Activated naive CD4-positive, alpha-beta T cell treated with anti-CD3 and anti-CD28 coated beads for 36 hours (primary cell): Measurements from ENCODE around the gene SPATA17. TPM values are rescaled to one million over a fixed set of nuclear protein-coding genes. Genes with fewer than 3 reads are reported as not detected.

Experiments used
- CTCF ChIA-PET: fragments of 350-600 bp; sonication (Branson Sonifier 250); formaldehyde crosslinking; loops from one replicate; lab custom pipeline; 2021; ENCODE audit warnings: antibody characterized with exemption; lab: Charles Lee
- DNase-seq: peaks from one replicate; pipeline ENCODE4 v3.0.0-alpha.2; 2020
- H3K27ac Mint-ChIP-seq: one replicate; pipeline ENCODE4 v1.8.0; 2021; ENCODE audit warnings: mild to moderate bottlenecking, mixed read lengths
- H3K27me3 Mint-ChIP-seq: one replicate; pipeline ENCODE4 v1.8.0; 2021; ENCODE audit warnings: low read depth, mixed read lengths
- H3K36me3 Mint-ChIP-seq: one replicate; pipeline ENCODE4 v1.8.0; 2021; ENCODE audit warnings: low read depth, mixed read lengths
- H3K4me1 Mint-ChIP-seq: one replicate; pipeline ENCODE4 v1.8.0; 2021; ENCODE audit warnings: low read depth, mixed read lengths
- H3K4me3 Mint-ChIP-seq: one replicate; pipeline ENCODE4 v1.8.0; 2021; ENCODE audit warnings: mild to moderate bottlenecking, moderate library complexity, mixed read lengths
- H3K9me3 Mint-ChIP-seq: one replicate; pipeline ENCODE4 v1.8.0; 2021; ENCODE audit warnings: mixed read lengths
- intact Hi-C: fragments of 100-400 bp; cut with micrococcal nuclease; formaldehyde crosslinking; loops from one replicate; pipeline ENCODE4 v1.15.1; 2023
- total RNA-seq, 2 experiments: library from RNA; stranded (reverse); gene quantifications; one replicate each; pipeline ENCODE4 v1.2.3, GENCODE V29; 2021

The SPATA17 gene
- total RNA-seq, 2 experiments from 2014 or later, result not detected

- intact Hi-C loops, result no loop called here
- no peaks in the 10 kb centered on the region for H3K36me3 Mint-ChIP-seq
- CTCF ChIA-PET, result no interaction called here
- H3K4me1 Mint-ChIP-seq, result no peaks in the 10 kb centered on the region
- H3K27me3 Mint-ChIP-seq, result no peaks in the 10 kb centered on the region
- no peak overlapping the region for H3K4me3 Mint-ChIP-seq
- H3K27ac Mint-ChIP-seq, result no peak overlapping the region
- H3K9me3 Mint-ChIP-seq, result peaks cover 2% of the 10 kb centered on the region
- DNase-seq, result no peak
These were observed 244.1 kb downstream of the SPATA17 start for GRCh38 chr1:217875229-217875628.

GRCh38 chr1:217876401-217876800 is 245.3 kb downstream of the SPATA17 start:
- H3K9me3 Mint-ChIP-seq, result peaks cover 2% of the 10 kb centered on the region
- intact Hi-C loops, result no loop called here
- H3K36me3 Mint-ChIP-seq, result no peaks in the 10 kb centered on the region
- no peaks in the 10 kb centered on the region for H3K27me3 Mint-ChIP-seq
- H3K4me1 Mint-ChIP-seq, result no peaks in the 10 kb centered on the region
- DNase-seq, result no peak
- no peak overlapping the region for H3K27ac Mint-ChIP-seq
- no peak overlapping the region for H3K4me3 Mint-ChIP-seq
- CTCF ChIA-PET, result no interaction called here

- Mint-ChIP-seq H3K27me3 (no peaks in the 10 kb centered on the region), H3K9me3 (no peaks in the 10 kb centered on the region), H3K4me3 (no peak overlapping the region), H3K27ac (no peak overlapping the region), H3K4me1 (no peaks in the 10 kb centered on the region), H3K36me3 (no peaks in the 10 kb centered on the region)
- DNase-seq, result no peak
- intact Hi-C loops, result no loop called here
- CTCF ChIA-PET, result no interaction called here
These were observed 245.8 kb downstream of the SPATA17 start for GRCh38 chr1:217876896-217877295.

- no peaks in the 10 kb centered on the region for H3K9me3 Mint-ChIP-seq
- H3K4me1 Mint-ChIP-seq, result no peaks in the 10 kb centered on the region
- CTCF ChIA-PET, result interaction anchor here (0.5 to 0.6 kb wide), 2 partner anchors 9 to 467 kb away, joined by 3 to 4 read pairs; no protein-coding TSS in a partner anchor
- H3K36me3 Mint-ChIP-seq, result no peaks in the 10 kb centered on the region
- no peak for DNase-seq
- H3K27ac Mint-ChIP-seq, result no peak overlapping the region
- no peak overlapping the region for H3K4me3 Mint-ChIP-seq
- intact Hi-C loops, result no loop called here
- no peaks in the 10 kb centered on the region for H3K27me3 Mint-ChIP-seq
These were observed 250.0 kb downstream of the SPATA17 start for GRCh38 chr1:217881131-217881543.

- CTCF ChIA-PET, result no interaction called here
- DNase-seq, result no peak
- no peaks in the 10 kb centered on the region for H3K9me3 Mint-ChIP-seq
- no peaks in the 10 kb centered on the region for H3K36me3 Mint-ChIP-seq
- intact Hi-C loops, result no loop called here
- no peak overlapping the region for H3K27ac Mint-ChIP-seq
- H3K27me3 Mint-ChIP-seq, result no peaks in the 10 kb centered on the region
- no peak overlapping the region for H3K4me3 Mint-ChIP-seq
- H3K4me1 Mint-ChIP-seq, result no peaks in the 10 kb centered on the region
These were observed 250.6 kb downstream of the SPATA17 start for GRCh38 chr1:217881607-217882332.

GRCh38 chr1:217885181-217885580 is 254.0 kb downstream of the SPATA17 start:
- CTCF ChIA-PET, result no interaction called here
- H3K9me3 Mint-ChIP-seq, result no peaks in the 10 kb centered on the region
- no peaks in the 10 kb centered on the region for H3K36me3 Mint-ChIP-seq
- intact Hi-C loops, result no loop called here
- no peak overlapping the region for H3K4me3 Mint-ChIP-seq
- no peak overlapping the region for H3K27ac Mint-ChIP-seq
- H3K4me1 Mint-ChIP-seq, result no peaks in the 10 kb centered on the region
- no peaks in the 10 kb centered on the region for H3K27me3 Mint-ChIP-seq
- no peak for DNase-seq

GRCh38 chr1:217888328-217888727 is 257.2 kb downstream of the SPATA17 start:
- DNase-seq, result no peak
- H3K27me3 Mint-ChIP-seq, result no peaks in the 10 kb centered on the region
- H3K36me3 Mint-ChIP-seq, result no peaks in the 10 kb centered on the region
- H3K27ac Mint-ChIP-seq, result no peak overlapping the region
- CTCF ChIA-PET, result no interaction called here
- H3K4me3 Mint-ChIP-seq, result no peak overlapping the region
- H3K9me3 Mint-ChIP-seq, result peaks cover 1% of the 10 kb centered on the region
- no peaks in the 10 kb centered on the region for H3K4me1 Mint-ChIP-seq
- intact Hi-C loops, result no loop called here

- CTCF ChIA-PET, result no interaction called here
- H3K27ac Mint-ChIP-seq, result no peak overlapping the region
- no peak for DNase-seq
- no peaks in the 10 kb centered on the region for H3K27me3 Mint-ChIP-seq
- H3K4me1 Mint-ChIP-seq, result no peaks in the 10 kb centered on the region
- H3K4me3 Mint-ChIP-seq, result no peak overlapping the region
- H3K36me3 Mint-ChIP-seq, result no peaks in the 10 kb centered on the region
- H3K9me3 Mint-ChIP-seq, result peaks cover 1% of the 10 kb centered on the region
- intact Hi-C loops, result no loop called here
These were observed 258.3 kb downstream of the SPATA17 start for GRCh38 chr1:217889401-217889800.

GRCh38 chr1:217891966-217892365 is 260.8 kb downstream of the SPATA17 start:
- Mint-ChIP-seq H3K36me3 (no peaks in the 10 kb centered on the region), H3K9me3 (peaks cover 1% of the 10 kb centered on the region), H3K4me1 (no peaks in the 10 kb centered on the region), H3K27ac (no peak overlapping the region), H3K4me3 (no peak overlapping the region), H3K27me3 (no peaks in the 10 kb centered on the region)
- intact Hi-C loops, result no loop called here
- DNase-seq, result no peak
- CTCF ChIA-PET, result no interaction called here

- no peak overlapping the region for H3K27ac Mint-ChIP-seq
- H3K4me3 Mint-ChIP-seq, result no peak overlapping the region
- intact Hi-C loops, result no loop called here
- peaks cover 1% of the 10 kb centered on the region for H3K9me3 Mint-ChIP-seq
- no peaks in the 10 kb centered on the region for H3K27me3 Mint-ChIP-seq
- CTCF ChIA-PET, result no interaction called here
- H3K36me3 Mint-ChIP-seq, result no peaks in the 10 kb centered on the region
- no peak for DNase-seq
- H3K4me1 Mint-ChIP-seq, result no peaks in the 10 kb centered on the region
These were observed 261.6 kb downstream of the SPATA17 start for GRCh38 chr1:217892750-217893149.

- Mint-ChIP-seq H3K36me3 (no peaks in the 10 kb centered on the region), H3K27me3 (no peaks in the 10 kb centered on the region), H3K4me3 (no peak overlapping the region), H3K27ac (no peak overlapping the region), H3K9me3 (peaks cover 2% of the 10 kb centered on the region), H3K4me1 (no peaks in the 10 kb centered on the region)
- intact Hi-C loops, result no loop called here
- no peak for DNase-seq
- CTCF ChIA-PET, result no interaction called here
These were observed 264.7 kb downstream of the SPATA17 start for GRCh38 chr1:217895841-217896240.

GRCh38 chr1:217896490-217896889 is 265.3 kb downstream of the SPATA17 start:
- Mint-ChIP-seq H3K27me3 (no peaks in the 10 kb centered on the region), H3K36me3 (no peaks in the 10 kb centered on the region), H3K4me3 (no peak overlapping the region), H3K27ac (no peak overlapping the region), H3K9me3 (peaks cover 4% of the 10 kb centered on the region), H3K4me1 (no peaks in the 10 kb centered on the region)
- intact Hi-C loops, result no loop called here
- CTCF ChIA-PET, result no interaction called here
- no peak for DNase-seq

GRCh38 chr1:217897100-217897499 is 266.0 kb downstream of the SPATA17 start:
- intact Hi-C loops, result no loop called here
- no peak for DNase-seq
- Mint-ChIP-seq H3K27ac (no peak overlapping the region), H3K9me3 (peaks cover 4% of the 10 kb centered on the region), H3K4me1 (no peaks in the 10 kb centered on the region), H3K27me3 (no peaks in the 10 kb centered on the region), H3K4me3 (no peak overlapping the region), H3K36me3 (no peaks in the 10 kb centered on the region)
- CTCF ChIA-PET, result interaction anchor here (0.5 kb wide), 1 partner anchor 13 kb away, joined by 3 read pairs; no protein-coding TSS in a partner anchor
